Right lobe of liver (tissue), 4 donors: ENCODE measurements around the gene PDCL3.

Experiments
- CTCF ChIP-seq, 4 donors: fragments of 200-600 bp in 3 of 4; fragments of 450-650 bp in 1 of 4; IDR thresholded peaks; one replicate each; pipeline versions ENCODE4 v1.5.1 to v1.8.0; 2016 to 2022; ENCODE audit warnings: antibody characterized with exemption in 4 of 4, mild to moderate bottlenecking in 2 of 4
- POLR2A ChIP-seq: fragments of 450-650 bp; IDR thresholded peaks from one replicate; pipeline ENCODE4 v1.6.1; 2017; ENCODE audit warnings: antibody characterized with exemption, mild to moderate bottlenecking
- donor health status: DM: no; HTN: no; CAD: no.
- donor health status: DM: no; HTN: no; CAD: no.
- donor health status: DM: no; HTN: yes; CAD: no.

- TF ChIP-seq CTCF (IDR thresholded peaks at IDR 0.05): no peak
- TF ChIP-seq POLR2A: no peak
These were observed 14.0 kb upstream of the PDCL3 start for GRCh38 chr2:100548771-100549170.
